ENCODE results near the gene TRIO. TPM values are rescaled to one million over a fixed set of nuclear protein-coding genes. Genes with fewer than 3 reads are reported as not detected.
A peak's percentile ranks its signal among the peaks of the same experiment; 100 is the strongest.

Gene TRIO
- total and polyA plus RNA-seq, 11 donors = 35.2 to 99.1 (median 58.4) TPM

DNA sequence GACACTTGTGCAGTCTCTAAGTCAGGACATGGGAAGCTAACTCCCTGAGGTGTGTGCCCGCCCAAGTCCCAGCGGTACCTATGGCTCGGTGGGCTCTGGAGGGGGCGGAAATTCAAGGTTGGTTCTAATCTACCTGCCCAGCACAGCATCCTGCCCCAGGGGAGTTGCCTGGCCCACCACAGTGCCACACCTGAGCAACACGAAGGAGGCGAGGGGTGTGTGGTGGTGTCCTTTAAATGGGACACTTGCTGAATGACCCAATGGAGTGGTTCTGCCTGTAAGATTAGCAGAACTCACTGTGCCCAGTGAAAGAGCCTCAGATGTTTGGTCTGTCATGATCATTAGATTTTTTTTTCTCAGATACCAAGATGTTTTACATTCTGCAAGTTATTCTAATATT is 367.7 kb downstream of the TRIO start:
- WGBS, 4 donors = 86 to 93% (median 90%) methylated on average over 6 of the region's 6 CpGs
- H3K9me3 ChIP-seq = peaks cover 0 to 5% (median 0%) of the 10 kb centered on the region in 12 donors

GRCh38 chr5:14512574-14512973 is 369.4 kb downstream of the TRIO start:
- DNase-seq (no peak), ATAC-seq (no peak)
- peaks cover 0 to 6% (median 0%) of the 10 kb centered on the region in 12 donors for H3K9me3 ChIP-seq
- no peak overlapping the region for H3K27ac ChIP-seq
- H3K27me3 ChIP-seq = no peaks in the 10 kb centered on the region
- H3K36me3 ChIP-seq = peaks cover 0 to 29% (median 16%) of the 10 kb centered on the region in 9 donors
- H3K4me1 ChIP-seq = no peaks in the 10 kb centered on the region
- no peak for TF ChIP-seq POLR2A (IDR thresholded peaks at IDR 0.05)
- TF ChIP-seq CTCF (IDR thresholded peaks at IDR 0.05) = no peak
- H3K4me3 ChIP-seq = no peak overlapping the region
- WGBS, 4 donors = 61 to 68% (median 67%) methylated on average over 7 of the region's 7 CpGs
- intact Hi-C loops (cut with DNase I) = loop anchor here in 1 of 10 donors (10.0 kb wide), 1 partner anchor 72 kb away; the partner anchor contains the start of gene OTULINL

More for the DNA sequence above, 367.7 kb downstream of the TRIO start:
- TF ChIP-seq CTCF (IDR thresholded peaks at IDR 0.05) (no peak), POLR2A (IDR thresholded peaks at IDR 0.05) (no peak)
- intact Hi-C loops (cut with DNase I) = loop anchor here in 1 of 10 donors (10.0 kb wide), 1 partner anchor 74 kb away; the partner anchor contains the start of gene OTULINL
- Histone ChIP-seq H3K36me3 (peaks cover 0 to 46% (median 33%) of the 10 kb centered on the region in 9 donors), H3K4me1 (no peaks in the 10 kb centered on the region), H3K27me3 (no peaks in the 10 kb centered on the region), H3K4me3 (no peak overlapping the region), H3K27ac (no peak overlapping the region)
- DNase-seq (no peak), ATAC-seq (peak in 1 of 4 donors; percentile 14)

GRCh38 chr5:14513266-14513665 is 370.1 kb downstream of the TRIO start:
- peaks cover 0 to 6% (median 0%) of the 10 kb centered on the region in 12 donors for H3K9me3 ChIP-seq
- ATAC-seq (no peak), DNase-seq (no peak)
- H3K36me3 ChIP-seq = peaks cover 0 to 22% (median 9%) of the 10 kb centered on the region in 9 donors
- H3K27ac ChIP-seq = no peak overlapping the region
- TF ChIP-seq CTCF (IDR thresholded peaks at IDR 0.05) (no peak), POLR2A (IDR thresholded peaks at IDR 0.05) (no peak)
- intact Hi-C loops (cut with DNase I) = loop anchor here in 1 of 10 donors (10.0 kb wide), 1 partner anchor 72 kb away; the partner anchor contains the start of gene OTULINL
- H3K27me3 ChIP-seq = no peaks in the 10 kb centered on the region
- WGBS, 4 donors = 67 to 73% (median 69%) methylated on average over 12 of the region's 12 CpGs
- no peaks in the 10 kb centered on the region for H3K4me1 ChIP-seq
- no peak overlapping the region for H3K4me3 ChIP-seq

DNA sequence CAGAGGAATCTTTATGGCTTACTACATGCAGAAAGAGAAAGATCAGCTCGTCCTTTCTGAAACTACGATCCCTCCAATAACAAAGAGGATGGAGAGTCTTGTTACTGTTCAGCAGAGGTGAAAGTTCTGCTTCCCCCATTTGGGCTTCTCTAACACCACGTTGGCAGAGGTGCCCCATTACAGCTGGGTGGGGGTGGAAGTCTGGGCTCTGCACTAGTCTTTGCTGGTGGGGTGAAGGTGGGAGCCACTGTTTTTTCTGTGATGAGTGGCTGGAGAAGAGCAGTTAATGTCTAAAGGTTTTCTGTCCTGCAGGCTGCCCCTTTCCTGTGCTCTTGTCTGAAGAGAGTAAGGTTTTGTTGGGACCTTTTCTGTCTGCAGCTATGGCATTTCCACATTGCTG is 373.8 kb downstream of the TRIO start:
- Histone ChIP-seq H3K4me3 (no peak overlapping the region), H3K4me1 (no peaks in the 10 kb centered on the region), H3K36me3 (no peaks in the 10 kb centered on the region), H3K27ac (no peak overlapping the region), H3K27me3 (no peaks in the 10 kb centered on the region), H3K9me3 (peaks cover 0 to 6% (median 0%) of the 10 kb centered on the region in 12 donors)
- intact Hi-C loops (cut with DNase I) = loop anchor here in 1 of 10 donors (10.0 kb wide), 1 partner anchor 68 kb away; the partner anchor contains the start of gene OTULINL
- 48 to 52% (median 50%) methylated on average over 3 of the region's 3 CpGs for WGBS, 4 donors
- no peak for DNase-seq
- ATAC-seq = no peak
- no peak for TF ChIP-seq CTCF (IDR thresholded peaks at IDR 0.05)
- TF ChIP-seq POLR2A (IDR thresholded peaks at IDR 0.05) = no peak
